GM18499 (cell line): ENCODE measurements around the gene TXNL4B.
"Not testable (repeated sequence)": the region's sequence is repeated elsewhere in the genome, so short reads cannot be mapped to it uniquely, and the experiment has no call there.

ENCODE experiments used
- ATAC-seq: cut with Tn5 transposase; IDR thresholded peaks from one replicate; pipeline ENCODE4 v1.9.1; 2021; ENCODE audit warnings: moderate number of reproducible peaks; ENCODE audit not compliant: insufficient read depth, unreplicated experiment

TXNL4B gene

DNA sequence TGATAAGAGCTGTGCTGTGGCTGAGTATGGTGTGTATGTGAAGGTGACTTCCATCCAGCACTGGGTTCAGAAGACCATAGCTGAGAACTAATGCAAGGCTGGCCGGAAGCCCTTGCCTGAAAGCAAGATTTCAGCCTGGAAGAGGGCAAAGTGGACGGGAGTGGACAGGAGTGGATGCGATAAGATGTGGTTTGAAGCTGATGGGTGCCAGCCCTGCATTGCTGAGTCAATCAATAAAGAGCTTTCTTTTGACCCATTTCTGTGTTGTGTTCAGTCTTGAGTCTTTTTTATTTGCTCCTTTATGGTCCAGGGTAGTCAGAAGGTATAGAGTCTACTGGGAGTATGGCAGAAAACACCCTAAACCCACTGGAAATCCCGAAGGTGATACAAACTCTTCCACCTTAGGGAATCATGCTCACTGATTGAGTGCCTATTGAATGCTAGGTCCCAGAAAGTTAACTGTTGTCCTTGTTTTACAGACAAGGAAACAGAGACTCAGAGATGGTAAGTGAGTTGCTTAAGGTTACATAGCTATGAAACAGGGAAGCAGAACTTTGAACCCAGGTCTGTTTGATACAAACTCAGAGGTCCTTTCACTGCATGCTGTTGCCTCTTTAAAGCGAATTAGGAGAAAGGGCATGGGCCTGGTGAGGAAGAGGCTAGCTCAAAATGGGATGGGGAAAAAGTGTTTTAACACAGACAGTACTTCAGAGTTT lies 16.3 kb downstream of the TXNL4B start:
- ATAC-seq = not testable (repeated sequence)

DNA sequence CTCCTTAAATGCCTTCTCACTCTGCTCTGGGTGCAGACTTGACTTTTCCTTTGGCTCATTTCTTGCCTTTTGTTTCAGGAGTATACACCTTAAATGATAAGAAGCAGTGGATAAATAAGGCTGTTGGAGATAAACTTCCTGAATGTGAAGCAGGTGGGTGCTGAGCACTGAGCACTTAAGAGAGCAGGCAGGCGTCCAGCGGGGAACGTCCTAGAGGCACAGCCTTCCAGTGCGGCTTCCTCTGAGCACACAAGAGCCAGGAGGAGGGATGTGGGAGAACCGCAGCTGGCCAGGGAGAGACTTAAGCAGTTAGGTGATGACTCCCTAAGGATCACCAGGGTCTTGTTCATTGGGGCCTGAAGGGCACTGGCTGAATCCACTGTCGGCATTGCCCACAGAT lies 18.4 kb downstream of the TXNL4B start:
- ATAC-seq = not testable (repeated sequence)

GRCh38 chr16:72073560-72074230 lies 19.7 kb downstream of the TXNL4B start:
- no peak for ATAC-seq

DNA sequence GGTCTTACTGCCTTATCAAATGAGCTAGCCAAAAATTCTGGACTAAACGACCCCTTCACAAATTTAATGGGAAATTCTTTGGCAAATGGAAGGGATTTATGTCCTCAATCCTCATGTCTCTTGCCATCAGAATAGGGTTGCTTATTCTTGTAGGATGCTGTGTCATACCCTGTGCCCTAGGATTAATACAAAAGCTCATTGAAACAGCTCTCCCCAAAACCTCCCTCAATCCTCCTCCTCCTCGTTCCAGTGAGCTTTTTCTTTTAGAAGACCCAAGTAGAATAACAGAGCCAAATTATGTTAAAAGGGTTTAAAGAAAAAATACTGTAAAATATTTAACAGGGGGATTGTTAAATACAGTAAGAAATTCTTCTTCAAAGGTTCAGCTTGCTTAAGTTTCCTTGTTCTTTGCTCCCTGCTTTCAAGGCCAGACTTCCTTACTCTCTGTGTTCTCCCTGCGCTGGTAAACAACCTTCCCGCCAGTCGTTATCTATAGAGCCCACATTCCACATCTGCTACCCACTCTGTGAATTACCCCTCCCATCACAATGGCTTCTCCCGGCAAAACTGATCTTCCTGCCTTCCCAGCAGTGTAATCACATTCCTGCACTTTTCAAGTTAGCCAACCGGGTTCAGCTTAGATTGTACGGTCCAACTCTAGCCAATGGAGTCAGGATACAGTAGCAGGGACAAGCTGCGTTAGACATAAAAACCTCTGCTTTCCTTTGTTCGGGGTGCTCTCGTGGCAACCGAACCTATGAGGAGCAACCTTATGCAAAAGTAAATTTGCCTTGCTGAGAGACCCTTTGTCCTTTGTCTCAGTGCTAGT lies 20.7 kb downstream of the TXNL4B start:
- no peak for ATAC-seq

DNA sequence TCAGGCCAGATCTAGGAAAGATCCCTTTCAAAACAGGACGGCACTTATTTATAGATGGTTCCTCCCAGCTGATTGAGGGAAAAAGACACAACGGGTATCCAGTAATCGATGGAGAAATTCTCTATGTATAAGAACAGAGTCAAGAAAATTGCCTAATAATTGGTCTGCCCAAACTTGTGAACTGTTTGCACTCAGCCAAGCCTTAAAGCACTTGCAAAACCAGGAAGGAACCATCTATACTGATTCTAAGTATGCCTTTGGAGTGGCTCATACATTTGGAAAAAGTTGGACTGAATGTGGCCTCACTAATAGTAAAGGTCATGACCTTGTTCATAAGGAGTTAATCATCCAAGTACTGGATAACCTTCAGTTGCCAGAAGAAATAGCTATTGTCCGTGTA lies 24.5 kb downstream of the TXNL4B start:
- no peak for ATAC-seq

DNA sequence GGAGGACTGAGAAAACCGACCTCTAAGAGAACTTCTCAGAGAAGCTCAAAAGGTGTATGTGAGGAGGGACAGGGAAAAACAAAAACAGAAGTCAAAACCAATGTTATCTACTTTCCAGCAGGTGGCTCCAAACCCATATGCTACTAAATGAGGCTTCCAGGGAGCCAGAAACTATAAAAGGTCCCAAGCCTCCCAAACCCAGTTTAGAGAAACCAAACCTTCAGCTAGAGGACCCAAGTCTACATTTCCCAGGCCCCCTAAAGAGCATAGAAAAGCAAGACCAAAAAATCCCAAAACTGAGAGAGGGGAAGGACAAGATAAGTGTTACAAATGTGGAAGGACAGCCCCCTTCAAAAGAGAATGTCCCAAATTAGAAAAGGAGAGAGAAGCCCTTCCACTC lies 26.7 kb downstream of the TXNL4B start:
- ATAC-seq = no peak

GRCh38 chr16:72064361-72064894 lies 29.0 kb downstream of the TXNL4B start:
- ATAC-seq = no peak

GRCh38 chr16:72061564-72061963 lies 31.9 kb downstream of the TXNL4B start:
- ATAC-seq = no peak

DNA sequence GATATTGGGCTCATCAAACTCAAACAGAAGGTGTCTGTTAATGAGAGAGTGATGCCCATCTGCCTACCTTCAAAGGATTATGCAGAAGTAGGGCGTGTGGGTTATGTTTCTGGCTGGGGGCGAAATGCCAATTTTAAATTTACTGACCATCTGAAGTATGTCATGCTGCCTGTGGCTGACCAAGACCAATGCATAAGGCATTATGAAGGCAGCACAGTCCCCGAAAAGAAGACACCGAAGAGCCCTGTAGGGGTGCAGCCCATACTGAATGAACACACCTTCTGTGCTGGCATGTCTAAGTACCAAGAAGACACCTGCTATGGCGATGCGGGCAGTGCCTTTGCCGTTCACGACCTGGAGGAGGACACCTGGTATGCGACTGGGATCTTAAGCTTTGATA lies 33.0 kb downstream of the TXNL4B start:
- ATAC-seq = no peak

DNA sequence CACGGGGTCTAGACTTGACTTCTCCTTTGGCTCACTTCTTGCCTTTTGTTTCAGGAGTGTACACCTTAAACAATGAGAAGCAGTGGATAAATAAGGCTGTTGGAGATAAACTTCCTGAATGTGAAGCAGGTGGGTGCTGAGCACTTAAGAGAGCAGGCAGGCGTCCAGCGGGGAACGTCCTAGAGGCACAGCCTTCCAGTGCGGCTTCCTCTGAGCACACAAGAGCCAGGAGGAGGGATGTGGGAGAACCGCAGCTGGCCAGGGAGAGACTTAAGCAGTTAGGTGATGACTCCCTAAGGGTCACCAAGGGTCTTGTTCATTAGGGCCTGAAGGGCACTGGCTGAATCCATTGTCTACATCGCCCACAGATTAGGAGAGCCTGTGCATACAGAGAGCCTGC lies 34.4 kb downstream of the TXNL4B start:
- not testable (repeated sequence) for ATAC-seq

- ATAC-seq = not testable (repeated sequence)
Observed at GRCh38 chr16:72057313-72057712, 36.1 kb downstream of the TXNL4B start.

GRCh38 chr16:72055911-72056310 lies 37.5 kb downstream of the TXNL4B start:
- ATAC-seq = no peak

GRCh38 chr16:72054254-72054847 lies 39.1 kb downstream of the TXNL4B start, which contains the start of gene HP:
HP (plus strand) TSS chr16:72054505; CDS start chr16:72054653, 148 bp downstream.
- ATAC-seq = not testable (repeated sequence)

- ATAC-seq = no peak
Observed at GRCh38 chr16:72051818-72052217, 41.6 kb downstream of the TXNL4B start.

GRCh38 chr16:72050769-72051464 lies 42.5 kb downstream of the TXNL4B start:
- no peak for ATAC-seq

- no peak for ATAC-seq
Observed at GRCh38 chr16:72049110-72049509, 44.3 kb downstream of the TXNL4B start.

DNA sequence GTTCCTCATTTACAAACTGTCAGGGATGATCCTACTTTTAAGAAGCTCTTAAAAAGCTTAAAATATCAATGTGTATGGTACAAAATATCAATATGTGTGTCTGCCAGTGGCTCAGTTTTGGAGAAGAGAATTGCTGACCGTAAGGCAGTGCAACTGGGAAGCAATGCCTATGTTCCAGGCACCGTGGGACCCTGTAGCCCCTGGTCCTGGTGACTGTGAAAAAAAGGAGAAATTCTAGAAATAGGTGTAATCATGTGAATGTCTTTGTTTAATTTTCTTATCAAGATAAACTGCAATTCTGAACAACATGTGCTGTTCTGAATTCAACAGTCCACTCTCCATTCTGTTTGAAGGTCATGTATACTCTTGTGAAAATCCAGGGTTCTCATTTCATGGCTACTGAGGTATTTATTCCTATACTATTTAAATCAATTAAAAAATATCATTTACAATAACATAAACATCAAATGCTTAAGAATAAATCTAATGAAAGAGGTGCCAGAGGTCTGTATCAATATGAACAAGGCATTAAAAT lies 48.5 kb downstream of the TXNL4B start:
- no peak for ATAC-seq

DNA sequence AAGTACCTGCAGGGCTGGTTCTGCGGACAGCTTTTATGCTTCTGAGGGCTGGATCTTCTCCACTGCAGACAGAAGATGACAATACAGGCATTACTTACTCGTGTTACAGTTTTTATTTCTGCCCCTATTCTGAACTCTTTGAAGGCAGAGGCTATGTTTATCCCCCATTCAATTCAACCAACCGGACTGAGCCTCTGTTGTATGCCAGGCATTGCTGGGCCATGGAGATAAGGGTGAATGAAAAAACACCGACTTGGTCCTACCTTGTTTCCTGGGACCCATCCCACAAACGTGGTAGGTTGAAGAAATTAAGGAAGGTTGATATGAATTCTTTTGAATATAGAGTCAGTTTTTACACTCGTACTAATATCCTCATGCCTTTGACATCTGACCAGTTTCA lies 49.1 kb downstream of the TXNL4B start:
- no peak for ATAC-seq

GRCh38 chr16:72043539-72043938 lies 49.9 kb downstream of the TXNL4B start:
- no peak for ATAC-seq

GRCh38 chr16:72043058-72043457 lies 50.4 kb downstream of the TXNL4B start:
- ATAC-seq = no peak
